Parathyroid adenoma (tissue), 2 donors: ENCODE data around the gene CHRNG.

Experiments
- H2AFZ ChIP-seq: fragments of 300-600 bp; sonication (generic); one replicate; pipeline ENCODE4 v1.7.0; 2017; ENCODE audit warnings: antibody characterized with exemption, mild to moderate bottlenecking
- H3K27ac ChIP-seq: fragments of 300-600 bp; sonication (generic); one replicate; pipeline ENCODE4 v1.7.0; 2017
- H3K27me3 ChIP-seq: fragments of 300-600 bp; sonication (generic); one replicate; pipeline ENCODE4 v1.7.0; 2017; ENCODE audit warnings: low read length; ENCODE audit not compliant: control insufficient read depth, insufficient read depth
- H3K36me3 ChIP-seq: fragments of 300-600 bp; sonication (generic); one replicate; pipeline ENCODE4 v1.7.0; 2017; ENCODE audit warnings: low read length; ENCODE audit not compliant: control insufficient read depth, insufficient read depth
- H3K4me1 ChIP-seq: fragments of 300-600 bp; sonication (generic); one replicate; pipeline ENCODE4 v1.7.0; 2017; ENCODE audit warnings: control low read depth
- H3K4me2 ChIP-seq: fragments of 300-600 bp; sonication (generic); one replicate; pipeline ENCODE4 v1.7.0; 2017; ENCODE audit warnings: low read length
- H3K4me3 ChIP-seq: fragments of 300-600 bp; sonication (generic); one replicate; pipeline ENCODE4 v1.7.0; 2017; ENCODE audit warnings: low read depth, low read length
- H3K79me2 ChIP-seq: fragments of 300-600 bp; sonication (generic); one replicate; pipeline ENCODE4 v1.7.0; 2017; ENCODE audit warnings: control low read depth
- H3K9ac ChIP-seq: fragments of 300-600 bp; sonication (generic); one replicate; pipeline ENCODE4 v1.7.0; 2017; ENCODE audit warnings: mild to moderate bottlenecking
- H3K9me3 ChIP-seq: fragments of 300-600 bp; sonication (generic); one replicate; pipeline ENCODE4 v1.7.0; 2017; ENCODE audit warnings: low read length; ENCODE audit not compliant: control insufficient read depth
- CTCF ChIP-seq: fragments of 300-600 bp; sonication (generic); IDR thresholded peaks from one replicate; pipeline ENCODE4 v1.7.0; 2017; ENCODE audit warnings: antibody characterized with exemption, mild to moderate bottlenecking
- donor health status: primary hyperparathyroidism.

Gene CHRNG

DNA sequence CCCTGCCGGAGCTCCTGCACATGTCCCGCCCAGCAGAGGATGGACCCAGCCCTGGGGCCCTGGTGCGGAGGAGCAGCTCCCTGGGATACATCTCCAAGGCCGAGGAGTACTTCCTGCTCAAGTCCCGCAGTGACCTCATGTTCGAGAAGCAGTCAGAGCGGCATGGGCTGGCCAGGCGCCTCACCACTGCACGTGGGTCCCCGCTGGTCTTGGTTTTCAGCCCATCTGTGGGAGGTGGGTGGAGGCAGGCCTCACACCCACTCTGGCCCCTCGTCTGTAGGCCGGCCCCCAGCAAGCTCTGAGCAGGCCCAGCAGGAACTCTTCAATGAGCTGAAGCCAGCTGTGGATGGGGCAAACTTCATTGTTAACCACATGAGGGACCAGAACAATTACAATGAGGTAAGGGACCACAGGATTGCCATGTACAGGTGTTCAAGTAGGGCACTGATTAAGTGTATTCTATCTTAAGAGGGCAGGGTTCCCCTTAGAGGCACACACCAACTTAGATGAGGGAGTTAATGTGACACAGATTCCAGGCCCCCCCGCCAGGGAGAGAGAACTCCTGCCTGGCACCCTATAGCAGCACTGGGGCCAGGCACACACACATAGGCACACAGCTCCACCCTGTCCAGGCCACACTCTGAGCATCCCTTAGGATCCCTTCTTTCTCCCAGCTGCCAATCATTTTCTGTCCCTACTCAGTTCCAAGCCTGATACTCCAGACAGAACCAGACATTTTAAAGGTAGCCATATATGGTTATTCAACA, 5.4 kb upstream of the CHRNG start:
- Histone ChIP-seq H3K4me2 (no peak overlapping the region), H3K27ac (no peak overlapping the region), H3K27me3 (no peaks in the 10 kb centered on the region), H3K9me3 (no peaks in the 10 kb centered on the region), H3K79me2 (no peaks in the 10 kb centered on the region), H3K36me3 (no peaks in the 10 kb centered on the region), H2AFZ (no peak overlapping the region), H3K9ac (no peak overlapping the region), H3K4me3 (no peak overlapping the region), H3K4me1 (no peaks in the 10 kb centered on the region)
- TF ChIP-seq CTCF: no peak

- no peak overlapping the region for H2AFZ ChIP-seq
- no peak overlapping the region for H3K4me2 ChIP-seq
- H3K4me3 ChIP-seq: no peak overlapping the region
- H3K9ac ChIP-seq: no peak overlapping the region
- H3K36me3 ChIP-seq: no peaks in the 10 kb centered on the region
- no peaks in the 10 kb centered on the region for H3K9me3 ChIP-seq
- TF ChIP-seq CTCF: no peak
- H3K4me1 ChIP-seq: no peaks in the 10 kb centered on the region
- H3K27ac ChIP-seq: no peak overlapping the region
- no peaks in the 10 kb centered on the region for H3K27me3 ChIP-seq
- H3K79me2 ChIP-seq: no peaks in the 10 kb centered on the region
These were observed 4.4 kb upstream of the CHRNG start for GRCh38 chr2:232534940-232535651.

DNA sequence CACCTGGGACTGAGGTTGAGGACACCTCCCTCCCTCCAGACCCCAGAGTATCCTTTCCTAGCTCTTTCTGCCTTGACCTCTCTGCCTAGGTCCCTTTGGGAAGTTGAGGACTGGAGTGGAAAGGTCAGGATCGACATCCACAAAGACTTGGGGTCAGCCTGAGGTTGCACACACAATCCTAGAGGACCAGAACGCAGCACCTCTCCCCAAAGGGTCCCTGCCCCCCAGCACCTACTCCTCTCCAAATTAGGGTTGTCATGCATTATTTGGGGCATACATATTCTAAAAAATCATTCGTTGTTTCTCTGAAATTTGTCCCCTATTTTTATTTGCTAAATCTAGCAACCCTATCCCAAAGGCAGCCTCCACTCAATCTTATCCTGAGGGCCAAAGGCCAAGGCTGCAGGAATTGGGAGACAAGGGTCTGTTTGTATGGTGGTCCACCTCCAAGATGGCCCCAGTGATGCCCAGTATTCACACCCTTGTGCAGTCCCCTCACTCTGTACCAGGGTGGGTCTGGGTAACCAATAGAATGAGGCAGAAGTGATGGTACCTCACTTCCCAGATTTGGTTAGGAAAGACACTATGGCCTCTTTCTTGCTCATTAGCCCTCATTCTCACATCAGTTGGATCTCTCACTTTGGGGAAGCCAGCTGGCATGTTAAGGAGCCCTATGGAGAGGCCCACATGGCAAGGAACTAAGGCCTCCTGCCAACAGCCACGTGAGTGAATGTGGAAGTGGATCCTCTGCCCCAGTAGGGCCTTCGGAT, 3.5 kb upstream of the CHRNG start:
- no peak for TF ChIP-seq CTCF
- H3K27me3 ChIP-seq: no peaks in the 10 kb centered on the region
- H3K9me3 ChIP-seq: no peaks in the 10 kb centered on the region
- no peak overlapping the region for H3K27ac ChIP-seq
- H3K4me3 ChIP-seq: no peak overlapping the region
- H2AFZ ChIP-seq: no peak overlapping the region
- H3K4me1 ChIP-seq: no peaks in the 10 kb centered on the region
- H3K4me2 ChIP-seq: no peak overlapping the region
- no peak overlapping the region for H3K9ac ChIP-seq
- no peaks in the 10 kb centered on the region for H3K79me2 ChIP-seq
- no peaks in the 10 kb centered on the region for H3K36me3 ChIP-seq

DNA sequence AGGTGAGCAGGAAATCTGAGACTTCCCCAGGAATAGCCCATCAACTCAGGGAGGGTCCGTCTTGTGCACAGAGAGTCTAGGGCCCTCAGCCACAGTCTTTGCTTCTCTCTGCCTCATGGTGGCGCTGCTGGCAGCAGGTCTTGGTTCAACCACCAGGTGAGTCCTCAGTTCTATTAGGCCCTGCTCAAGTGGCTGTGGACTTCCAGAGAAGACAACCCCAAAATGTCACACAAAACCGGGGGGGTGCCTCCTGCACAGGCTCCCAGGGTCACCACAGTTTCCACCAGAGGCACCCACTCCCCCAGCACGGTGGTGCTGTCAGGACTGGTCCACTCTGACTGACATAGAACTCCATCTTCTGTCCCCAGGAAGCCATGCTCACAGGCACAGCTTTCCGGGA, 2.4 kb upstream of the CHRNG start:
- H3K9me3 ChIP-seq: no peaks in the 10 kb centered on the region
- no peak overlapping the region for H2AFZ ChIP-seq
- H3K9ac ChIP-seq: no peak overlapping the region
- no peaks in the 10 kb centered on the region for H3K79me2 ChIP-seq
- TF ChIP-seq CTCF: no peak
- no peak overlapping the region for H3K4me3 ChIP-seq
- H3K27ac ChIP-seq: no peak overlapping the region
- no peak overlapping the region for H3K4me2 ChIP-seq
- H3K4me1 ChIP-seq: no peaks in the 10 kb centered on the region
- no peaks in the 10 kb centered on the region for H3K36me3 ChIP-seq
- no peaks in the 10 kb centered on the region for H3K27me3 ChIP-seq
